HG03521 (cell line): ENCODE measurements around the gene CNTNAP4.

Experiments used
- ATAC-seq: cut with Tn5 transposase; IDR thresholded peaks from one replicate; pipeline ENCODE4 v1.9.1; 2021; ENCODE audit warnings: mild to moderate bottlenecking, moderate library complexity; ENCODE audit not compliant: unreplicated experiment

Gene CNTNAP4

DNA sequence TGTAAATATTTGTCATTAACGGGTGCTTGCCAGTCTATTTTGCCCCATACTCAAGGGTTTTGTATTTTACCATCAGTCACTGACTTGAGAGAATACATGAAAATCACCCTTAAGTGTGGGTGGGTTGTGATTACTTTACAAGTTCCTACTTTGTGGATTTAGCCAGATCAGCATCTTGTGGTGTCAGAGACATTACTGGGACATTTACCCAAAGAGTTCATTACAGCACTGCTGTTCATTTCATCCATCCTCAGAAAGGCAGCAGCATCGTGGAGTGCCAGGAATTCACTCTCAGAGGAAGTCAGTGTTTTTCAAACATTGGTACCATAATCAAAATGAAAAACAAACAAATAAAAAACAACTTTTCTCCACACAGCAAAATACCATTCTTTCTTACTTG, 110.8 kb downstream of the CNTNAP4 start:
- ATAC-seq = no peak

DNA sequence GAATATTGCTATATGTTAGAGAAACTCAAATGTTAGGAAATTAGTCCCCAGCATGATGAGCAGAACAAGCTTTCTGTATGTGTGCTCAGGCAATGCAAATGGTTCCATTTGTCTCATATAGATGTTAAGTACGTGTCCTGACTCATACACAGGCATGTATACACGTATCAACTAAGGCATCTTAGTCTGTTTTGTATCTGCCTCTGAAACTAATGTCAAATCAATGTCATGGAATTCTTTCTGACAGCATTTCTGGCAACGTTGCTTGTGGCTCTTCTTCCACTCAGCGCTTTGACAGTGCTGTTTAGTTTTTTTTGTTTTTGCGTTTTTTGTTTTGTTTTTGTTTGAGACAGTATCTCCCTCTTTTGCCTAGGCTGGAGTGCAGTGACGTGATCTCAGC, 111.9 kb downstream of the CNTNAP4 start:
- ATAC-seq = no peak

DNA sequence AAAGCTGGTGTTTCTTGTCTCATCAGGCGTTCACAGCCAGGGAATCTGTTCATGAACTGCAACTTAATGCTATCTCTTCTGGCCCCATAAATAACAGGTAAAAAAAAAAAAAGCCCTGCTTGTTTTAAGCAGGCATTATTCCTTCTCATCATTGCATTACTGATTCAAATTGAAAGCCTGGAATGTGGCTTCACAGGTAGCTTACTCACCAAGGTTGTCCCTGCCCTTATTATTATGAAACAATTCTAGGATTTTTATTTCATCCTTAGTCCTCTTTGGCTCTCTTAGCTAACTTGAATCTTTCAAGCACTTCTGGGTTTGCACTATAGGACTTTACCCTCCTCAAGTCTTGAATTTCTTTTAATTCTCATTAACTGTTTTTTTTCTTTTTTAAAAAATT, 113.3 kb downstream of the CNTNAP4 start:
- ATAC-seq = no peak

DNA sequence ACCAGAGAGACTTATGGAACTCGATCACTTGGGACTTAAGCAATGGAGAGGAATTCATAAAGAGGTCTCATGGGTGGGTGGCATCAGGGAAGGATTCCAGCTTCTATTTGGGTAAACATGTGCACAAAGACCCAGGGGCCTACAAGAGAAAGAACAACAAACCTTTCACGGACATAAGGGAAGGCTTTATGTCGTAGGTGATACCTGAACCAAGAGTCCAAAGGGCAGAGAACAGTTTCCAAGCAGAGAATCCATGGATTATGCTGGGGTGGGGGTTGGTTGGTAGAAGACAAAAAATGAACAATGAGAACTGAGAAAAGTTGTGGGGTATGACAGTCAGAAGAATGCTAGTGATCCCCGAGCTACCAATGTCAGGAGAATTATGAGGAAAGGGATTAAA, 119.8 kb downstream of the CNTNAP4 start:
- no peak for ATAC-seq

GRCh38 chr16:76409706-76410105, 132.5 kb downstream of the CNTNAP4 start:
- ATAC-seq = no peak

DNA sequence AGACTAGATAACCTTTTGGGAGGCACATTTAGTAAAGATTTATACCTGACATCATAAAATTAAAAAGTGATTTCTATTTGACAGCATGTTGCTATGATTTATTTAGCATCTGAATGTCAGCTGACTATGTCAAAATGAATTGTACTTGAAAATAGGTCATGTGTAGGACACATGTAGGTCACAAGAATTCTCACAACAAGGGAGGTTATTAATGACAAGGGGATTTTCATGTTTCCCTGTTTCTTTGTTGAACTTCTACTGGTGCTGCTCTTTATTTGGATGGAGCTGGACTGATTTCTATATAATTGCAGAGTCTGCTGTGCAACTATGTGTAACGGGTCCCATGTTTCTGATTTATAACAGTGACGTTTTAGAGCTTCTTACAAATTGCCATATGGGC, 144.4 kb downstream of the CNTNAP4 start:
- ATAC-seq = no peak

DNA sequence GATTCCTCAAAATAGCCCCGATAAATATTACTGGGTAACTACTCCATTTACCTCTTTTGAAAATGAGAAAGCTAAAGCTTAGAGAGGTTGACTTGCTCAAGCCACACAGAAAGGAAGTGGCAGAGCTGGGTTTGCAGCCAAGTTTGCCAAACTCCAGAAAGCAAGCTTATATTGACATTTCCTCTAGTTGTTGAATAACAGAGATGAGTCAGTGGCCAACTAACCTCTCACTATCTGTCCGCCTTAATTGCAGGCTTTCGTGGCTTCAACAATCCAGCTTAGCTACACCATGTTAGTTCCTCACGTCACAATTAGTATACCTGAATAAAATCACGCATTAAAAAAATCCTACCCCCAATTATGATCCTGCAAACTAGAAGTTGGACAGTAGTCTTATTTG, 151.7 kb downstream of the CNTNAP4 start:
- ATAC-seq = no peak

DNA sequence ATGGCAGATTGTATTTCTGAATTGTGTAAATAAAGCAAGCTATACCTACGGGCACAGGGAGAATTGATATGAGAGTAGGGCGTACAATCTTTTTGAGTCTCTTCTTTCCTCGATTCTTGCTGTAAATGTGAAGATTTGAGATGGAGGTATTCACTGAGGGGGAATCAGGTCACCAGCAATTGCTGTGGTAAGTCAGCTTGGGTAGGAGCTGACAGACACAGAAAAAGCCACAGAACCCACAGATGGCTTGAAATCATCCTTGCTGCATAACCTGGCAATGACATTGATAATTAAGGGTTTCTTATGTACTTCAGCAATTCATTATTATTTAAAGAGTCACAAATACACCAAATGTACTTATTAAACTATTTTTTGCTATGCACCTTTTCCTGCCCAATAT, 164.2 kb downstream of the CNTNAP4 start:
- ATAC-seq = no peak

DNA sequence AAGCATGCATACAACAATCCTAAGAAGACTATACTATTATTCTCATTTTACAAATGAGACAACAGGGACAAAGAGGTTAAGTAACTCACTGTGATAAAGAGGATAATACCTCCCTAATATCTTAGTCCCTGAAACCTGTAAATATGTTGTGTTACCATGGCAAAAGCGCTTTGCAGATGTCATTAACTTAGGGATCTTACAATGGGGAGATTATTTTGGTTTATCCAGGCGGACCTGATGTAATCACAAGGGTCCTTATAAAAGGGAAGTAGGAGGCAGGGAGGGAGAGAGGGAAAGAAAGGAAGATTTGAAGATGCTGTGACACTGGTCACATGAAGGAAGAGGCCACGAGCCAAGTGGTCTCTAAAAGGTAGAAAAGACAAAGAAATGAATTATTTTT, 164.7 kb downstream of the CNTNAP4 start:
- no peak for ATAC-seq

- ATAC-seq = no peak
Measured at GRCh38 chr16:76443973-76444372, 166.8 kb downstream of the CNTNAP4 start.

GRCh38 chr16:76444832-76445231, 167.6 kb downstream of the CNTNAP4 start:
- no peak for ATAC-seq

DNA sequence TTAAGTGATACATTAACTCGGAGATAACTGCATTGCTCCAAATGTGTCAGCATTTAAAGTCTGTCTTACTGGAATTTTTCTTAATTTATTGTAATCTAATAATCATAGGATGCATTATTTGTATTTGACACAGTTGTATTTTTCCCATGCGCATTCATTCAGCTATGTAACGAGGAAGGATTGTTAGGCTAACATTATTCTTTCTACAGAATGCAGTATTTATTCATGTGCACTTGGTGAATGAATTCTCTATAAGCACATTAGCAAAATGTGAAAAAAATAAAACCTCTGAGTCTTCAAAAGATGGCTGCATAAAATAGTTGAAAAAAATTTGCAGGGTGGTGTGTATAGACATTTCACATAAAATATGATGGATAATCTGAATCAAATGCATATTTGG, 168.6 kb downstream of the CNTNAP4 start:
- no peak for ATAC-seq

GRCh38 chr16:76446251-76446650, 169.1 kb downstream of the CNTNAP4 start:
- ATAC-seq = no peak

DNA sequence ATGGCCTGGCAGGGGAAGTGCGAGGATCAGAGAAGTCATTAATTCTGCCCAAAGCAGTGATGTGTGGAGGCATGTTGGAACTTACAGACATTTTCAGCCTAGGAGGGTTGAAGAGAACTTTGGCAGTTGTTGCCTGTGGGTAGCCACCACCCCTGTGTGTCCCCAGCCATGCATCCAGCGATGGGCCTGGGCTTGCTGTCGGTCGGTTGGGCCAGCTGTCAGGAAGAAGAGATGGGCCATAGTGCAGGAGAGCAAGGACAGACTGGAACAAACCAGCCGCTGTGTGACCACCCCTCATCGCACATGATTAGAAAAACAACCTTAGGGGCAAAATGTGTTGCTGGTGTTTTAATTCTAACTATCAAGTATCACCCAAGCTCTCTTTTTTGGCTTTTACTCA, 173.7 kb downstream of the CNTNAP4 start:
- ATAC-seq = no peak

GRCh38 chr16:76455257-76455656, 178.1 kb downstream of the CNTNAP4 start:
- no peak for ATAC-seq

DNA sequence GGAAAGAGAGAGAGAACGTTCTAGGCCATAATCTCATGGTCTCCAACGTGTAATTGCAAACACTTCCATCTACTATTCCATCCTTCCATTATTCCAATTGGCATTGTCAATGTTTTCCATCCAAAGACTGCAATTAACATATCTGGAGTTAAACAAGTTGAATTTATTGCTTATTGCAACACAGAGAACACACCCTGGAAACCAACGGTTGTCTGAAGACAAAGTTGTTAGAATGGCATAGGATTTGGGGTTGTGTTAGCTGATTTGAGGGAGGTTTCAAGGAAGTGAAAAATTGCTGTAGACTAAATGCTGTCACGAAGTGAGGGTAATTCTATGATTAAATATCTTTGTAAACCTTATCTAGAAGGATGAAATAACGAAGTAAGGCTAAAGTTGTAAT, 178.8 kb downstream of the CNTNAP4 start:
- ATAC-seq = no peak

DNA sequence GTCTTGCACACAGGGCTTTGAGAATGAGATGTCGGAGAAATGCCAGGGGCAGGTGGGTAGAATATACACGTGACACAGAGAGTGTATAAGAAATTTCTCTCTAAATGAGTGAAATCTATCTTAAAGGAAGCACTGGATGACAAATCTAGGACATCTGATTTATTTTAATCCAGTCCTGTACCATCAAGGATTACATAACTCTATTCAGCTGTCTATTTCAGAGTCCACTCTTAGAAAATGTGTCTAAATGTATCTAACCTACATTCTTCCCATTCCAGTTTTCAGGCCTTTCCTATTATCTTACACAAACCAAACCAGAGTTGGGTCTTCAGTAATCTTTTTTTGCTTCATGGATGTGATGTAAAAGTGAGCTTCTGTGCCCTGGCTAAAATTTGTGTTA, 181.9 kb downstream of the CNTNAP4 start:
- ATAC-seq = no peak

GRCh38 chr16:76461836-76462235, 184.6 kb downstream of the CNTNAP4 start:
- ATAC-seq = no peak

DNA sequence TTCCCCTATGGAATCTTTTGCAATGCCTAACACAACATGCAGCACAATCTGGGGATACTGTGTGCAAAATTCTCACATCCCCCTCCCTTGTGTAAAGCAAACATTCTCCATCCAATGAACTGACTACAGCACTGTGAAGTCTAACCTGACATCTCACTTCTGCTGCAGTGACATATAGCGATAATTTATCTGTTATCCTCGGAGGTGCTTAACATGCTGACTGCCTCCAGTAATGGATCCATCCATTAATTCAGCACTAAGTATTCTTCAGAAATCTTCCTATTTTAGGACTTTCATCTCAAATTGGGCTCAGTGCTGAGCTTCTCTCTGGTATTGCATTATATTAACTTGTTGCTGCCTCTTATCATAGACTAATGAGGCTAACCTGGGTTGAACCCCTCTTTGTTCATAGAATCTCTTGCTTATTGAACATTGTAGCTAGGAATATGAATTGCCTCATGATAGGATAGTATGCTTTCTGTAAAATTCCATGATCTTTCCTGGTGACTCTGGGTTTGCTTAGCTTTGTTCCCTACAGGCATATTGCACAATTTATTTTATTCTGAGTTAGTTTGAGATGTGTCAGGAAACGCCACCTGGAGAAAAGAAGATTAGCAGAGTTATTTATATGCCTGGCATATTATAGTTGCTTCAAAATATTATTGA, 187.9 kb downstream of the CNTNAP4 start:
- ATAC-seq = no peak

DNA sequence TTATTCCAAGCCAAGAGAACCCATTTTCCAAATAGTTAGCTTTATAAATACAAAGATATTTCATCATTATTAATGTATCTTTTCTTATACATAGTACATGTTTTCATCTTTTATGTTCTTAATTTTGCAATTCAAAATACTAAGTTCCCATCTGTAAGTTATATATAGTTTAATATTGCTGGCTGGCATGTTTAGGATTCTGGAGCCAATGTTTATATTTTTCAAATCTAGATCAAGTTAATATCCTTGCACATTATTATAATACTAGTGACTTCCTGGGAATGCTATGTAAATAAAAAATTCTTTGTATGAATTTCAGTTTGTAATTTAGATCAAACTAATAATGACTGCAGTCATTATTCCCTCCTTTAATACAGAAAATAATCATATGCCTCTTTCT, 189.7 kb downstream of the CNTNAP4 start:
- ATAC-seq = no peak

DNA sequence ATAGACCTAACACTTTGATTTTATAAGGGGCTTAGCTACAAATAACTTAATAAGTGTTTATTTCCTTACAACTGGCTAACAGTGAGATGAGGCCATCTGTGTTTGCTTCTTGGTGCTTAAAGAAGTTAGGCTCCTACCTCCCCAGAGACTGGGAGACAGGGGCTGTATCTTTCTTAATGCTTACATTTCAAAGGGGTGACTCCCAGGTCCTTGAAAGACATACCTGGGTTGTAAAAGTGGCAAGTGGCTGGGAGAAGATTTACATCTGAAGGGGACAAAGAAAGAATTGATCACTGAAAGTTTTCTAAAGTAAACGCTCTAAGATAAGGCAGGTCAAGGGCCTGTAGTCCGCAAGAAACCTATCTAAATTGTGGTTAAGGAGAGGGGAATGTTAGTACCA, 196.8 kb downstream of the CNTNAP4 start:
- no peak for ATAC-seq

GRCh38 chr16:76478105-76478504, 200.9 kb downstream of the CNTNAP4 start:
- ATAC-seq = no peak

GRCh38 chr16:76483307-76483909, 206.2 kb downstream of the CNTNAP4 start:
- ATAC-seq = no peak
